GM12878 (cell line): ENCODE results near the gene EVA1A. TPM values are rescaled to one million over a fixed set of nuclear protein-coding genes. Genes with fewer than 3 reads are reported as not detected.

Experiments used
- ATAC-seq: fragments of 200-7000 bp; cut with Tn5 transposase; 3 replicates; pipeline ENCODE4 v1.9.1; 2020; ENCODE audit warnings: mild to moderate bottlenecking, moderate library complexity
- BruUV-seq: library from RNA; stranded (reverse); fragments of 400-500 nt; replicated peaks from 2 replicates; lab custom pipeline; 2021; lab: Mats Ljungman, UMichigan
- CTCF ChIA-PET: fragments of 300-600 bp; sonication (Branson Sonifier 250); formaldehyde crosslinking; extraction: SDS; loops from one replicate; lab custom pipeline; 2021; ENCODE audit warnings: inconsistent platforms; lab: Yijun Ruan, JAX
- POLR2A ChIA-PET: fragments of 350-600 bp; formaldehyde crosslinking; extraction: SDS; loops from one replicate; lab custom pipeline; 2021; ENCODE audit warnings: inconsistent platforms; lab: Charles Lee
- RAD21 ChIA-PET: fragments of 300-600 bp; sonication (Branson Sonifier 250); formaldehyde crosslinking; loops from one replicate; lab custom pipeline; 2023; ENCODE audit warnings: antibody characterized with exemption; ENCODE audit not compliant: unreplicated experiment; lab: Charles Lee
- SMC1A ChIA-PET: fragments of 300-600 bp; sonication (Branson Sonifier 250); formaldehyde crosslinking; loops from one replicate; lab custom pipeline; 2023; ENCODE audit not compliant: unreplicated experiment, uncharacterized antibody; lab: Charles Lee
- DNase-seq: peaks from one replicate; pipeline ENCODE4 v3.0.0-alpha.2; 2011; ENCODE audit warnings: low read depth, low spot score
- FAIRE-seq: peaks from 3 replicates; lab custom pipeline; 2011; peaks lifted over from hg19 to GRCh38; lab: Jason Lieb, UNC
- H2AFZ ChIP-seq: 2 replicates; pipeline ENCODE4 v1.6.0; 2011; ENCODE audit warnings: low read depth, low read length, control low read depth; ENCODE audit not compliant: control insufficient read depth
- H3K27ac ChIP-seq: 2 replicates; pipeline ENCODE4 v1.5.1; 2011; ENCODE audit warnings: control low read depth; ENCODE audit not compliant: control insufficient read depth, insufficient read depth
- H3K27me3 ChIP-seq, 2 experiments: replicated peaks in 1 of 2; 2 replicates each; pipeline versions ENCODE4 v1.6.0 to v1.6.1; 2011; ENCODE audit warnings: low read length in 1 of 2; ENCODE audit not compliant: control insufficient read depth in 2 of 2, insufficient read depth in 2 of 2
- H3K36me3 ChIP-seq, 2 experiments: 2 replicates each; pipeline ENCODE4 v1.5.1; 2011; ENCODE audit warnings: low read length in 1 of 2; ENCODE audit not compliant: control insufficient read depth in 2 of 2, insufficient read depth in 2 of 2
- H3K4me1 ChIP-seq: 2 replicates; pipeline ENCODE4 v1.6.1; 2011; ENCODE audit warnings: mild to moderate bottlenecking, low read length, moderate library complexity, mixed read lengths; ENCODE audit not compliant: control insufficient read depth, insufficient read depth
- H3K4me2 ChIP-seq: 2 replicates; pipeline ENCODE4 v1.6.0; 2011; ENCODE audit warnings: control low read depth; ENCODE audit not compliant: control insufficient read depth, insufficient read depth
- H3K4me3 ChIP-seq: fragments of 200-600 bp; sonication (generic); 2 replicates; pipeline ENCODE4 v1.5.1; 2016
- H3K79me2 ChIP-seq: 2 replicates; pipeline ENCODE4 v1.6.0; 2011; ENCODE audit warnings: low read length; ENCODE audit not compliant: control insufficient read depth, insufficient read depth
- H3K9ac ChIP-seq: 2 replicates; pipeline ENCODE4 v1.8.0; 2011; ENCODE audit warnings: low read length, control low read depth, mixed read lengths; ENCODE audit not compliant: control insufficient read depth, insufficient read depth
- H3K9me3 ChIP-seq: replicated peaks from 3 replicates; pipeline ENCODE4 v1.5.1; 2011; ENCODE audit warnings: mild to moderate bottlenecking, low read length; ENCODE audit not compliant: control insufficient read depth, insufficient read depth
- H4K20me1 ChIP-seq: 2 replicates; pipeline ENCODE4 v1.6.0; 2011; ENCODE audit not compliant: control insufficient read depth, insufficient read depth
- JUNB ChIP-seq: IDR thresholded peaks from 2 replicates; pipeline ENCODE4 v1.6.1; 2016; ENCODE audit warnings: antibody characterized with exemption, mild to moderate bottlenecking
- KAT2A ChIP-seq: conservative IDR thresholded peaks from 2 replicates; pipeline ENCODE4 v1.6.1; 2011; ENCODE audit warnings: low read depth, low read length; ENCODE audit not compliant: control insufficient read depth
- WGBS: methylation state at CpG from one replicate; pipeline ENCODE4 v1.1.6; 2016; ENCODE audit warnings: low lambda C conversion rate; ENCODE audit not compliant: insufficient replicate concordance, insufficient coverage; ENCODE audit errors: missing lambda C conversion rate; 5-methylcytosine and 5-hydroxymethylcytosine counted together
- in situ Hi-C: fragments of 300-500 bp; cut with MboI; formaldehyde crosslinking; loops from 9 replicates; pipeline ENCODE4 v1.14.3; 2018; ENCODE audit warnings: mixed read lengths
- intact Hi-C: fragments of 100-400 bp; cut with micrococcal nuclease; formaldehyde crosslinking; loops from one replicate; pipeline ENCODE4 v1.14.2; 2022; ENCODE audit not compliant: unreplicated experiment
- polyA plus RNA-seq, 11 experiments: library from polyadenylated mRNA; depleted of rRNA in 4 of 11; unstranded in 6 of 11; stranded (reverse) in 5 of 11; fragments of >200 nt; fragmentation: Nextera tagmentation in 4 of 11; fragmentation: Illumina TruSeq in 1 of 11; extraction: Ambion mirVana in 4 of 11; extraction: Trizol in 1 of 11; gene quantifications; 1 replicate in 1 of 11; 2 replicates in 10 of 11; pipeline versions ENCODE4 v1.2.1 to v1.2.3, GENCODE V29; 2011 to 2016; ENCODE audit warnings: inconsistent platforms in 2 of 11, missing spikeins in 2 of 11, low read depth in 1 of 11
- total RNA-seq, 4 experiments: library from RNA; depleted of rRNA in 3 of 4; stranded (reverse); fragments of >200 nt in 3 of 4; fragmentation: Illumina TruSeq in 1 of 4; extraction: Trizol in 1 of 4; gene quantifications; 2 replicates each; pipeline versions ENCODE4 v1.2.1 to v1.2.3, GENCODE V29; 2013 to 2021
- TF ChIP-seq, protein P1 (sequence below): fragments of 450-650 bp; IDR thresholded peaks from 2 replicates; pipeline ENCODE4 v1.6.1; 2018; ENCODE audit warnings: borderline replicate concordance, mild to moderate bottlenecking; ENCODE audit not compliant: partially characterized antibody

The EVA1A gene
- total and polyA plus RNA-seq, 10 of the 15 experiments (the other 5 are each of a cell fraction or from before 2014, with no cell fraction given): 0.13 to 1.0 (median 0.34) TPM; not detected in 5

DNA sequence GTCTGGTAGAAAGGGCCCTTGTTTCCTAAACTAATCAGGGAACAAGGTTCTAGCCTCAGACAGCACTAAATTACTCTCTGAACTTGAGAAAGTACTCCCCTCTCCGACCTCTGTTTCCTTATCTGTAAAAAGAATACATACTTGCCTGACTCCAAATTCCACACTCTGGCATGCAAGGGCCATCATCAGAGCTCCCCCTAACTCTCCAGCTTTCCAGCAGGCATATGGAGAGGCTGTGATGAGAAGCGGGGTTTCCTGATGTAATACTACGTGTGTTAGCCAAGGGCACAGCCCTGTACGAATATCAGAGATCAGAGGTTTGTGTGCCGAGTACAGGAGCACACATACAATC, 1.8 kb upstream of the EVA1A start:
- WGBS: 20% methylated on average over 5 of the region's 5 CpGs
- H3K36me3 ChIP-seq: no peaks in the 10 kb centered on the region
- FAIRE-seq: no peak

GRCh38 chr2:75561566-75562512, 1.1 kb upstream of the EVA1A start:
- TF ChIP-seq, protein P1, sequence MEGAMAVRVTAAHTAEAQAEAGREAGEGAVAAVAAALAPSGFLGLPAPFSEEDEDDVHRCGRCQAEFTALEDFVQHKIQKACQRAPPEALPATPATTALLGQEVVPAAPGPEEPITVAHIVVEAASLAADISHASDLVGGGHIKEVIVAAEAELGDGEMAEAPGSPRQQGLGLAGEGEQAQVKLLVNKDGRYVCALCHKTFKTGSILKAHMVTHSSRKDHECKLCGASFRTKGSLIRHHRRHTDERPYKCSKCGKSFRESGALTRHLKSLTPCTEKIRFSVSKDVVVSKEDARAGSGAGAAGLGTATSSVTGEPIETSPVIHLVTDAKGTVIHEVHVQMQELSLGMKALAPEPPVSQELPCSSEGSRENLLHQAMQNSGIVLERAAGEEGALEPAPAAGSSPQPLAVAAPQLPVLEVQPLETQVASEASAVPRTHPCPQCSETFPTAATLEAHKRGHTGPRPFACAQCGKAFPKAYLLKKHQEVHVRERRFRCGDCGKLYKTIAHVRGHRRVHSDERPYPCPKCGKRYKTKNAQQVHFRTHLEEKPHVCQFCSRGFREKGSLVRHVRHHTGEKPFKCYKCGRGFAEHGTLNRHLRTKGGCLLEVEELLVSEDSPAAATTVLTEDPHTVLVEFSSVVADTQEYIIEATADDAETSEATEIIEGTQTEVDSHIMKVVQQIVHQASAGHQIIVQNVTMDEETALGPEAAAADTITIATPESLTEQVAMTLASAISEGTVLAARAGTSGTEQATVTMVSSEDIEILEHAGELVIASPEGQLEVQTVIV: no peak
- peak; percentile 43; the same call in 1 of the 2 replicates for TF ChIP-seq JUNB
- POLR2A ChIA-PET: no interaction called here

More for the DNA sequence above, 1.8 kb upstream of the EVA1A start:
- Histone ChIP-seq H3K27ac (no peak overlapping the region), H4K20me1 (no peaks in the 10 kb centered on the region), H3K9ac (no peak overlapping the region), H3K4me2 (no peak overlapping the region), H3K4me3 (no peak overlapping the region), H3K79me2 (no peaks in the 10 kb centered on the region), H2AFZ (no peak overlapping the region), H3K4me1 (no peaks in the 10 kb centered on the region), H3K27me3 (peaks cover 2 to 7% of the 10 kb centered on the region in 2 experiments; a peak in 3 of 4 replicates), H3K9me3 (no peaks in the 10 kb centered on the region)
- SMC1A ChIA-PET: no interaction called here
- CTCF ChIA-PET: interaction anchor here (1.0 kb wide), 2 partner anchors 34 to 98 kb away, joined by 3 read pairs; no protein-coding TSS in a partner anchor
- no TSS peak for BruUV-seq
- POLR2A ChIA-PET: no interaction called here
- in situ Hi-C loops (no loop called here), intact Hi-C loops (no loop called here)
- RAD21 ChIA-PET: no interaction called here
- TF ChIP-seq KAT2A (no peak), JUNB (0 out of 2 replicates have a peak, but pooled peaks have one; percentile 0)
- no peak for DNase-seq
- ATAC-seq: no peak

More at GRCh38 chr2:75561566-75562512, 1.1 kb upstream of the EVA1A start:
- no peaks in the 10 kb centered on the region for H3K4me1 ChIP-seq
- WGBS: 25% methylated on average over 11 of the region's 11 CpGs
- H3K79me2 ChIP-seq: no peaks in the 10 kb centered on the region
- no peak for DNase-seq
- no peaks in the 10 kb centered on the region for H3K9me3 ChIP-seq
- H4K20me1 ChIP-seq: no peaks in the 10 kb centered on the region
- no TSS peak for BruUV-seq
- in situ Hi-C loops: no loop called here
- no peak overlapping the region for H3K27ac ChIP-seq
- ATAC-seq: no peak
- no peak overlapping the region for H3K9ac ChIP-seq
- H3K27me3 ChIP-seq: peaks cover 2 to 7% of the 10 kb centered on the region in 2 experiments; a peak in 3 of 4 replicates
- RAD21 ChIA-PET: no interaction called here
- SMC1A ChIA-PET: no interaction called here
- H2AFZ ChIP-seq: no peak overlapping the region
- intact Hi-C loops: no loop called here
- FAIRE-seq: no peak
- no peaks in the 10 kb centered on the region for H3K36me3 ChIP-seq
- H3K4me2 ChIP-seq: no peak overlapping the region
- CTCF ChIA-PET: interaction anchor here (0.6 to 1.0 kb wide), 3 partner anchors 35 to 97 kb away, joined by 3 read pairs; no protein-coding TSS in a partner anchor
- no peak overlapping the region for H3K4me3 ChIP-seq
